Measurements from ENCODE around the gene C21orf58. TPM values are rescaled to one million over a fixed set of nuclear protein-coding genes. Genes with fewer than 3 reads are reported as not detected.
"Not testable (repeated sequence)": the region's sequence is repeated elsewhere in the genome, so short reads cannot be mapped to it uniquely, and the experiment has no call there.

Gene C21orf58
- total RNA-seq, result 20.0 to 20.7 TPM (median 20.7 TPM) in 3 replicates

DNA sequence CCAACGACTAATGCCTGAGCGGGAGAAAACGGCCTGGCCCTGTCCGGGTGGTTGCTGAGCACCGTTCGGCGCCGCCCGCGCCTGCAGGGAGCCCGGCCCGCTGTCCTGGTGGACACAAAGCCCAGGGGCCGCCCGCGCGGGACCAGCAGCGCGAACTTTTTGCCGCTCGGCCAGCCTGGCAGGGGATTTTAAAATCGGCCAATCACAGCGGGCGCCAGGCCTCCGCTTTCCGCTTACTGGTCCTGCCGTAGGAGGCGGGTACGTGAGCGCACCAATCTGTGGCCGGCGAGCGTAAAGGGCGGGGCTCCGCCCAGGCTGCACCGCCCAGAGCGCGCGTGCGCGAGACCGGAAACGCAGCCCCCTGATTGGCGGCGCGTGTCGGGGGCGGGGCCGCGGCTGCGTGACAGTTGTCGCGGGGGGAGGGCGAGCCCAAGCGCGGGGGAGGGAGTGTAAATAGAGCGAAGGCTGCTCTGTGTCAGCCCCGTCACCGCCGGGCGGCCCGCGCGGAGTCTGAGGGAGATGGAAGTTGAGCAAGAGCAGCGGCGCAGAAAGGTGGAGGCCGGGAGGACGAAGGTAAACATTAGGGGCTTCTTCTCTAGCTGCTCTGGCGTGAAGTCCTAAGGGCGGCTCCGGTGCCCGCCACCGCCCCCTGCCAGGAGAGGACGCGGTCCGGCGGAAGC is at the start of gene C21orf58, which contains the start of gene PCNT:
Gene C21orf58, minus strand, starts transcription at position 161 of the 680 bp plus-strand sequence. CDS start 1,132 bp downstream, outside the sequence.
Gene PCNT, plus strand, starts transcription at position 447 of the 680 bp plus-strand sequence. Its CDS starts 73 bp downstream, at position 520.
- Mint-ChIP-seq H3K4me3 (peak within 1 kb of the TSS; percentile 94), H3K36me3 (peaks cover 9% of the 10 kb centered on the region), H3K27ac (peak within 1 kb of the TSS; percentile 99), H3K9me3 (no peaks in the 10 kb centered on the region), H3K4me1 (peaks cover 32% of the 10 kb centered on the region), H3K27me3 (ENCODE audit: low read depth) (no peaks in the 10 kb centered on the region)
- DNase-seq (ENCODE audit: low spot score in 2 of 2, unreplicated experiment in 2 of 2), result peak; percentile 97
- TF ChIP-seq, protein P1, sequence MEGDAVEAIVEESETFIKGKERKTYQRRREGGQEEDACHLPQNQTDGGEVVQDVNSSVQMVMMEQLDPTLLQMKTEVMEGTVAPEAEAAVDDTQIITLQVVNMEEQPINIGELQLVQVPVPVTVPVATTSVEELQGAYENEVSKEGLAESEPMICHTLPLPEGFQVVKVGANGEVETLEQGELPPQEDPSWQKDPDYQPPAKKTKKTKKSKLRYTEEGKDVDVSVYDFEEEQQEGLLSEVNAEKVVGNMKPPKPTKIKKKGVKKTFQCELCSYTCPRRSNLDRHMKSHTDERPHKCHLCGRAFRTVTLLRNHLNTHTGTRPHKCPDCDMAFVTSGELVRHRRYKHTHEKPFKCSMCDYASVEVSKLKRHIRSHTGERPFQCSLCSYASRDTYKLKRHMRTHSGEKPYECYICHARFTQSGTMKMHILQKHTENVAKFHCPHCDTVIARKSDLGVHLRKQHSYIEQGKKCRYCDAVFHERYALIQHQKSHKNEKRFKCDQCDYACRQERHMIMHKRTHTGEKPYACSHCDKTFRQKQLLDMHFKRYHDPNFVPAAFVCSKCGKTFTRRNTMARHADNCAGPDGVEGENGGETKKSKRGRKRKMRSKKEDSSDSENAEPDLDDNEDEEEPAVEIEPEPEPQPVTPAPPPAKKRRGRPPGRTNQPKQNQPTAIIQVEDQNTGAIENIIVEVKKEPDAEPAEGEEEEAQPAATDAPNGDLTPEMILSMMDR (IDR thresholded peaks at IDR 0.05; ENCODE audit: unreplicated experiment), result no peak

DNA sequence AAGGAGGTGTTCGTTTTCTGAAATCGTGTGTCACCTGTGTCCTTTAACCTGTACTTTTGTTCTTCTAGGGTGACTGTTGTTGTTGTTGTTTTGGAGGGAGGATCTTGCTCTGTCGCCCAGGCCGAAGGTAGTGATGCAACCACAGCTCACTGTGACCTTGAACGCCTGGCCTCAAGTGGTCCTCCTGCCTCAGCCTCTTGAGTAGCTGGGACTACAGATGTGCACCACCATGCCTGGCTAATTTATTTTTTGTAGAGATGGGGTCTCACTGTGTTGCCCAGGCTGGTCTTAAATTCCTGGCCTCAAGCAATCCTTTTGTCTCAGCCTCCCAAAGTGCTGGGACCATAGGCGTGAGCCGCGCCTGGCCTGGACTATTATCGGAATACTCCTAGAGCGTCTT is 49.3 kb upstream of the C21orf58 start:
- H3K9me3 Mint-ChIP-seq; H3K27ac Mint-ChIP-seq; DNase-seq (ENCODE audit: low spot score in 2 of 2, unreplicated experiment in 2 of 2); H3K36me3 Mint-ChIP-seq; H3K27me3 Mint-ChIP-seq (ENCODE audit: low read depth); H3K4me3 Mint-ChIP-seq; H3K4me1 Mint-ChIP-seq: not testable (repeated sequence)

DNA sequence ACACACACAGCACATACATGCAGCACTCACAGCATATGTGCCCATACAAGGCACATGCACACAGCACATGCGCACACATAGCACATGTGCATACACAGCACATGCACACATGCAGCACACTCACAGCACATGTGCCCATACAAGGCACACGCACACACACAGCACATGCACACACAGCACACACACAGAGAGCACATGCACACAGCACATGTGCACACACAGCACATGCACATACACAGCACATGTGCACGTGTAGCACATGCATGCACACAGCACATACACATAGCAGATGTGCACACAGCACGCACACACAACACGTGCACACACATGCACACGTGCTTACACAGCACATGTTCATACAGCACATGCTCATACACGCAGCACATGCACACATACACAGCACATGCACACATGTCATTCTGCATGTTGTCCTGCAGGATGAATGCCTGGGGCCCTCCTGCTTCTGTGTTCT is 48.4 kb upstream of the C21orf58 start:
- H3K27ac Mint-ChIP-seq, result no peak overlapping the region
- H3K9me3 Mint-ChIP-seq, result no peaks in the 10 kb centered on the region
- no peak overlapping the region for H3K4me3 Mint-ChIP-seq
- H3K36me3 Mint-ChIP-seq, result peaks cover 8% of the 10 kb centered on the region
- DNase-seq (ENCODE audit: low spot score in 2 of 2, unreplicated experiment in 2 of 2), result no peak
- H3K4me1 Mint-ChIP-seq, result peaks cover under 1% of the 10 kb centered on the region
- H3K27me3 Mint-ChIP-seq (ENCODE audit: low read depth), result no peaks in the 10 kb centered on the region
- TF ChIP-seq, protein P1 (IDR thresholded peaks at IDR 0.05; ENCODE audit: unreplicated experiment), result no peak

DNA sequence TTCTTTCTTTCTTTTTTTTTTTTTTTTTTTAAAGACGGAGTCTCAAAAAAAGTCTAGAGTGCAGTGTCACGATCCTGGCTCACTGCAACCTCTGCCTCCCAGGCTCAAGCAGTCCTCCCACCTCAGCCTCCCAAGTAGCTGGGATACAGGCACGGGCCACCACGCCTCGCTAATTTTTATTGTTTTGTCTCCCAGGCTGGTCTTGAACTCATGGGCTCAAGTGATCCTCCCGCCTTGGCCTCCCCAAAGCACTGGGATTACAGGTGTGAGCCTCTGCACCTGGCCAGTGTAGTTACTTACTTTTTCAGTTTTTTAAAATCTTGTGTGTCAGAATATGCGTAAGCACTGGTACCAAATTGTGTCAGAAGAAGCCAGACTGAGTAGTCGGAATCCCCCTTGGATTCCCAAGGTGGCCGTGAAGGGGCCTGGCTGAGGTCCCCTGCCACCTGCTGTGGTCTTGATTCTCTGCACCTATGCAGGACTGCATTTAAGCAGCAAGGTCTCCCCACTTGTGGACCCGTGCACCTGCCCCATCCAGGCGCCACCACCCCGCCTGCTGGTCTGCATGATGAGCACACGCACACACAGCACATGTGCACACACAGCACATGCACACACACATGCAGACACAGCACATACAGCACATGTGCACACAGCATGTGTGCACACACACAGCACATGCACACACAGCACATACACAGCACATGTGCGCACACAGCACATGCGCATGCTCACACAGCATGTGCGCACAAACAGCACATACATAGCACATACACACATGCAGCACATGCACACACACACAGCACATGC is 47.7 kb upstream of the C21orf58 start:
- Mint-ChIP-seq H3K9me3 (no peaks in the 10 kb centered on the region), H3K27me3 (ENCODE audit: low read depth) (no peaks in the 10 kb centered on the region), H3K36me3 (peaks cover 12% of the 10 kb centered on the region), H3K27ac (no peak overlapping the region), H3K4me1 (no peaks in the 10 kb centered on the region), H3K4me3 (no peak overlapping the region)
- TF ChIP-seq, protein P1 (IDR thresholded peaks at IDR 0.05; ENCODE audit: unreplicated experiment), result no peak
- no peak for DNase-seq (ENCODE audit: low spot score in 2 of 2, unreplicated experiment in 2 of 2)

DNA sequence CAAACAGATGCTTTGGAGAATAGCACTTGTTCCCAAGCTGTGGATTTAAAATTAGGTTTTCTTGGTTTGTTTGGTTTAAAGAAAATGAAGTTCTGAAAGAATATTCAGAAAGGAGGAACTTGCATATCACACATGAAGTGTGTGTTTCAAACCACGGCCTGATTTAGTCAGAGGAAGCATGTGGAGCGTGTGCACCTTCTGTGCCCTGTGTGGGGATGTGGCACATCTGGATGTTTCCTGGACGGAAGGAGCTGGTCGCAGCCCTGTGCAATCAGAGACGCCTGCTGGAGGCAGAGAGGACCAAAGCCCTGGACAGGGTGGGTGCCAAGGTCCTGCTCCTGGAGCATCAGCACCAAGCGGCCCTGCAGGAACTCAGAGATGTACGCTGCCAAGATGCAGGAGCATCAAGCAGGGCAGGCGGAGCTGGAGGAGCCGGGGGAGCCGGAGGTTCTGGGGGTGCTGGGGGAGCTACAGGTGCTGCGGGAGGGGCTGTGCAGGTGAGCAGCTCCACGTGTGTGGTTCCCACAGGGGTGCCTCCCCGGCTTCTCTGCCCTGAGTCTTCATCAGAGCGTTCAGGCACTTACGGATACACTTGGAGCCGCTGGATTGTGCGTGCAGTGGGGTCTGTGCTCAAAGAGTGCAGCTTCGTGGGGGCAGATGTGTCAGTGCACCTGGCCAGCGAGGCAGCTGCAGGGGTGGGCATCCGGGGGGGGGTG is 46.0 kb upstream of the C21orf58 start:
- Mint-ChIP-seq H3K27me3 (ENCODE audit: low read depth) (no peaks in the 10 kb centered on the region), H3K9me3 (no peaks in the 10 kb centered on the region), H3K27ac (no peak overlapping the region), H3K36me3 (peaks cover 22% of the 10 kb centered on the region), H3K4me3 (no peak overlapping the region), H3K4me1 (no peaks in the 10 kb centered on the region)
- TF ChIP-seq, protein P1 (IDR thresholded peaks at IDR 0.05; ENCODE audit: unreplicated experiment), result no peak
- DNase-seq (ENCODE audit: low spot score in 2 of 2, unreplicated experiment in 2 of 2), result no peak

Measured in mesothelial cell of epicardium (in vitro differentiated cells).